ENCODE measurements around the gene GGCX.
A peak's percentile ranks its signal among the peaks of the same experiment; 100 is the strongest.

The GGCX gene

GRCh38 chr2:85584857-85585780, 23.8 kb upstream of the GGCX start:
- no peak for TF ChIP-seq CTCF (IDR thresholded peaks at IDR 0.05; ENCODE audit: low read length, missing control alignments)
- DNase-seq (ENCODE audit: low read depth) = peak; percentile 68
- H3K4me3 ChIP-seq (replicated peaks; ENCODE audit: low read depth, low read length) = peak overlapping the region; percentile 57

GRCh38 chr2:85584354-85584856, 23.1 kb upstream of the GGCX start, which contains the start of gene VAMP5:
TSS of gene VAMP5 (plus strand) at chr2:85584431. CDS start at chr2:85584491, 60 bp downstream.
- no peak for DNase-seq (ENCODE audit: low read depth)
- no peak for TF ChIP-seq CTCF (IDR thresholded peaks at IDR 0.05; ENCODE audit: low read length, missing control alignments)
- H3K4me3 ChIP-seq (replicated peaks; ENCODE audit: low read depth, low read length) = peak within 1 kb of the TSS; percentile 57

- H3K4me3 ChIP-seq (replicated peaks; ENCODE audit: low read depth, low read length) = peak overlapping the region; percentile 57
- no peak for DNase-seq (ENCODE audit: low read depth)
- no peak for TF ChIP-seq CTCF (IDR thresholded peaks at IDR 0.05; ENCODE audit: low read length, missing control alignments)
These were observed 22.5 kb upstream of the GGCX start for GRCh38 chr2:85583667-85584353.

GRCh38 chr2:85582492-85582891, 21.2 kb upstream of the GGCX start:
- no peak for DNase-seq (ENCODE audit: low read depth)
- no peak for TF ChIP-seq CTCF (IDR thresholded peaks at IDR 0.05; ENCODE audit: low read length, missing control alignments)
- no peak overlapping the region for H3K4me3 ChIP-seq (replicated peaks; ENCODE audit: low read depth, low read length)

DNA sequence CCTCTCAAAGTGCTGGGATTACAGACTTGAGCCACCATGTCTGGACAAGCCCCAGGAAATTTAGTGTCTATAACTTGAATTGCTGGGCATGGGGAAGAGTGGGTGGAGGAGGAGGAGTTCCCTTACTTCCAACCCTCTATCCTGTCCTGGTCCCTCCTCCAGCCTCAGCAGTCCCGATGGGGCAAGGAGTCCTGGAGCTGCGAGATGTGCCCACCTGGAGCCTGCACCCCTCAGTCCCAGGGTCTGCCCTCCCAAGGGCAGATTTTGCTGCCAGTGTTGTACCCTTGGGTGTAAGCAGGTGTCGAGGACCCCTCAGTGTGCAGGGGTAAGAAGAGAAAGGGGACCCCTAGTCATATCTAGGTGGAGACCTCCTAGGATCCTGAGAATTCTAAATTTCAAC, 18.9 kb upstream of the GGCX start:
- DNase-seq (ENCODE audit: low read depth) = no peak
- TF ChIP-seq CTCF (IDR thresholded peaks at IDR 0.05; ENCODE audit: low read length, missing control alignments) = no peak
- H3K4me3 ChIP-seq (replicated peaks; ENCODE audit: low read depth, low read length) = no peak overlapping the region

DNA sequence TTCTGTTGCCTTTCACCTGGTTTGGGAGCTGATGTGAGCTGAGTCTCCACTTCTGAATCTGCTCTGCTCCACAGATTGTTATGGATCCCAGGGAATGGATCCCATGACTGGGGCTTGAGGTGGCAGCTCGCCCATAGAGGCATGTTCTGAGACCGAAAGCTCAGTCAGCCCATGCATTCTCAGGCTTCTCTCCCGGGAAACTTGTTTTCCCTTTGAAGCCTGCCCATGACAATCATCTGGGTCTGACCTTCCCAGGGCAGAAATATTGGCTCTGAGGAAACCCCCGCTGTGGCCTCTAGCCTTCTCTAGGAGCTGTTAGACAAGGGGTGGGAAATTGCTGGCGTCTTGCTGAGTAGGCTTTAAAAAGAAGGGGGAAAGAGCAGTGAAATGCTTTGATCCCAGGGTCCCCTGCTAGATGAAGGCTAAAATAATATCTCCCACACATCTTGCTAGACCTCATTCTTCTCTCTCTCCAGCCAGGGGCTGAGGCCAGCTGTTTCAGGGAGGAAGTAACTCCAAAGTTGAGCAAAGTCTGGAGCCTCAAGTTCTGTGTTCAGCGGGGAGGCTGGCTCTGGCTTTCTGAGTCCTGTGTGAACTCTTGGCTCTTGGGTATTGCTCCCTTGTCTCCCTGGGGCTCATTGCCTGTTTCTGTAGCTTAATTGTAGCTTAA, 18.1 kb upstream of the GGCX start:
- no peak for DNase-seq (ENCODE audit: low read depth)
- no peak overlapping the region for H3K4me3 ChIP-seq (replicated peaks; ENCODE audit: low read depth, low read length)
- TF ChIP-seq CTCF (IDR thresholded peaks at IDR 0.05; ENCODE audit: low read length, missing control alignments) = no peak

All from fibroblast of pulmonary artery (primary cell).